ENCODE measurements around the gene PARM1. TPM values are rescaled to one million over a fixed set of nuclear protein-coding genes. Genes with fewer than 3 reads are reported as not detected.

The PARM1 gene
- total RNA-seq, 1 experiment from 2014 or later = 65.0 TPM

DNA sequence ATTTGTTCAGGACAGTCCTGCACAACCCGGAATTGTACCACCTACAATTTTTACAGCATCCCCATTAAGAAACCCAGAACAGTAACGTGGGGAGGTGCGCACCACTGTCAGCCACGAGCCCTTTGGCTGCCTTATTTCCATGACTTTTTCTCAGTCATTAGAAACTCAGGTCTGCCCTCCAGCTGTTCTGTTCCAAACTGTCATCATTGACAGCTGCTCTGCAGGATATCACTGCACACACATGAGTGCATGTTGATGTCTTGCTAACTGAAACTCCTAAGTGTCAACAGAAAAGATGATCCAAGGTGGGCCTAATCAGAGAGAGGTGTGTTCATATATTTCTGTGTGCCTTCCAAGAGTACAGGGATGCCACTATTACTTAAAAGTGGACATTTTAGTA is 123.4 kb downstream of the PARM1 start:
- Histone ChIP-seq H3K79me2 (ENCODE audit: low read length) (no peaks in the 10 kb centered on the region), H2AFZ (ENCODE audit: low read length) (no peak overlapping the region), H3K27me3 (ENCODE audit: low read length) (no peaks in the 10 kb centered on the region), H3K4me3 (ENCODE audit: low read length) (no peak overlapping the region), H3K36me3 (ENCODE audit: insufficient read depth, low read length) (no peaks in the 10 kb centered on the region), H4K20me1 (ENCODE audit: insufficient read depth, low read depth, low read length) (no peaks in the 10 kb centered on the region), H3K9ac (ENCODE audit: low read length) (no peak overlapping the region), H3K4me1 (ENCODE audit: low read length) (no peaks in the 10 kb centered on the region), H3K9me3 (ENCODE audit: low read length) (no peaks in the 10 kb centered on the region), H3K9me2 (replicated peaks; ENCODE audit: insufficient read depth, low read length) (no peaks in the 10 kb centered on the region), H3K4me2 (ENCODE audit: low read depth, low read length, poor library complexity, severe bottlenecking) (no peak overlapping the region), H3K27ac (ENCODE audit: low read length) (no peak overlapping the region)
- no peak for DNase-seq

DNA sequence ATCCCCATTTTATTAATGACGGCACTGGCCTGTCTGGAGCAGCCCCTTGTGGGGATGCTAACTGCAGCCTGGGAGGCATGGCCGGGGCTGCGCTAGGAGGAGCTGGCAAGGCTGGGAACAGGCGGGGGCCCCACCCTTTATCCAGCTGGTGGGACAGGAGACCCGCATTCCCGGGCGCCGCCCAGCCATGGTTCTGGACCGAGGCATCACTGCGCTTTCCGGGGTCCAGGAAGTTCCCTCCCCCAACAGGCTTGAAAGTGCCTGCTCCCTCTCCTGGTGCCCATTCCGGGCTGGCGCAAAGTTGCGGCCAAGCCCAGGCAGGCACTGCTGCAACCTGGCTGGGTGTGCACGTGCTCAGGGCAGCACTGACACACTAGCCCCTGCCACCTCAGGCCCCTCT is 124.5 kb downstream of the PARM1 start:
- Histone ChIP-seq H3K9ac (ENCODE audit: low read length) (no peak overlapping the region), H3K4me1 (ENCODE audit: low read length) (peaks cover 3% of the 10 kb centered on the region; the same call in 1 of the 2 replicates), H3K79me2 (ENCODE audit: low read length) (no peaks in the 10 kb centered on the region), H3K4me2 (ENCODE audit: low read depth, low read length, poor library complexity, severe bottlenecking) (no peak overlapping the region), H3K27ac (ENCODE audit: low read length) (no peak overlapping the region), H3K27me3 (ENCODE audit: low read length) (no peaks in the 10 kb centered on the region), H3K36me3 (ENCODE audit: insufficient read depth, low read length) (no peaks in the 10 kb centered on the region), H2AFZ (ENCODE audit: low read length) (no peak overlapping the region), H3K9me2 (replicated peaks; ENCODE audit: insufficient read depth, low read length) (no peaks in the 10 kb centered on the region), H4K20me1 (ENCODE audit: insufficient read depth, low read depth, low read length) (no peaks in the 10 kb centered on the region), H3K9me3 (ENCODE audit: low read length) (no peaks in the 10 kb centered on the region), H3K4me3 (ENCODE audit: low read length) (no peak overlapping the region)
- DNase-seq = no peak

DNA sequence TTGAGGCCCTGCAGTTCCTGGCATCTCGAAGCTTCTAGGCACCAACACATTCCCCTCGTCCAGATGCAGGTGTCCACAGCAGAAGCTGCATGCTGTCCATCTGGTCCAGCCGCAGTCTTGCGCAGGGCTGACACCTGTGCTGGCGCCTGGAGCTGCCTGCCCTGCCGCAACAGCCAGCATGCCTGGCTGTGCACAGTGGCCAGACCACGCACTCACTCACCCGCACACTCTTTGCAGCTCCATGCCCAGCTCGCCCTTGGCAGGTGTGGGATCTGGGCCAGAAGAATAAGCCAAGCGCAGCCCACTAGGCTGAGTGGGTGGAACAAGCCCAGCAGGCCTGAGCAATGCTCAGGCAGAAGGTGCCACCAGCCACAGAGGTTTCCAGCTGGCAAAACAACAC is 125.6 kb downstream of the PARM1 start:
- H3K27me3 ChIP-seq (ENCODE audit: low read length) = no peaks in the 10 kb centered on the region
- H4K20me1 ChIP-seq (ENCODE audit: insufficient read depth, low read depth, low read length) = no peaks in the 10 kb centered on the region
- no peaks in the 10 kb centered on the region for H3K9me3 ChIP-seq (ENCODE audit: low read length)
- DNase-seq = no peak
- H3K9ac ChIP-seq (ENCODE audit: low read length) = no peak overlapping the region
- no peak overlapping the region for H2AFZ ChIP-seq (ENCODE audit: low read length)
- H3K79me2 ChIP-seq (ENCODE audit: low read length) = no peaks in the 10 kb centered on the region
- no peak overlapping the region for H3K4me2 ChIP-seq (ENCODE audit: low read depth, low read length, poor library complexity, severe bottlenecking)
- H3K4me1 ChIP-seq (ENCODE audit: low read length) = peaks cover 4% of the 10 kb centered on the region; the same call in 1 of the 2 replicates
- no peak overlapping the region for H3K27ac ChIP-seq (ENCODE audit: low read length)
- H3K36me3 ChIP-seq (ENCODE audit: insufficient read depth, low read length) = no peaks in the 10 kb centered on the region
- H3K4me3 ChIP-seq (ENCODE audit: low read length) = no peak overlapping the region
- no peaks in the 10 kb centered on the region for H3K9me2 ChIP-seq (replicated peaks; ENCODE audit: insufficient read depth, low read length)

DNA sequence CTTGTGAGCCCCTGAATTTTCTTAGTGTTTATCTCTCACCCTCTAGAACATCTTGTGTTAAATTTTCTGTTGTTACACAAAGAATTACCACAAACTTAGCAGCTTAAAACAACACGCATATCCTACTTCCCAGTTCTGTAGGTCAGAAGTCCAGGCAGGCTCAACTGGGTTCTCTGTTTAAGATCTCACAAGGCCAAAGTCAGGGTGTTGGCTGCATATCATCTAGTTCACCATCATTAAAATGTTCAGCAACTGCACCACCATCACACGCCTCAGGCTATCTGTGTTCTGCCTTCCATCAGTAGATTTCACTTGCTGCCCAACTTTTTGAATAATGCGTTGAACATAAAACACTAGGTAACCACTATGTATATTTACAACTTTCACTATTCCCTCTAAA is 130.5 kb downstream of the PARM1 start:
- no peaks in the 10 kb centered on the region for H3K79me2 ChIP-seq (ENCODE audit: low read length)

DNA sequence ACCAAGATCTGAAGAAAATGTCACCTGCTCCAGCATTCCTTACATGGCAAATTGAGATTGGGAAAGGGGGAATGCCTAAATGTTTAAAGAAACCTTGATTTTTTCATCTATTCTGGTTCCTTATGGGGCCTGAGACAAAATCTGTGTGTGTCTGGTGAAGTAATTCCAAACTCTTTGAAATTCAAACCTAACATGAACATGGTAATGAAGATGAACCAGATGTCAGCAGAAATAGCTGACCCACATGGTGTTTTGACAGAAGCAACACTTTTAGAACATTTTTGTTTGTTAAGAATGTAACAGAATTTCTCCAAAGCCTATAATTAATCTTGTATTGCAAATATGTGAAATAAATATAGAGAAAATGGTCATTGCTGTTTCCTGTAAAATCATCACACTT is 133.0 kb downstream of the PARM1 start:
- no peaks in the 10 kb centered on the region for H3K9me2 ChIP-seq (replicated peaks; ENCODE audit: insufficient read depth, low read length)
- no peaks in the 10 kb centered on the region for H3K27me3 ChIP-seq (ENCODE audit: low read length)
- H4K20me1 ChIP-seq (ENCODE audit: insufficient read depth, low read depth, low read length) = no peaks in the 10 kb centered on the region
- no peaks in the 10 kb centered on the region for H3K36me3 ChIP-seq (ENCODE audit: insufficient read depth, low read length)
- H2AFZ ChIP-seq (ENCODE audit: low read length) = no peak overlapping the region
- H3K27ac ChIP-seq (ENCODE audit: low read length) = no peak overlapping the region
- no peak for DNase-seq
- peaks cover 33% of the 10 kb centered on the region for H3K4me1 ChIP-seq (ENCODE audit: low read length)
- H3K4me2 ChIP-seq (ENCODE audit: low read depth, low read length, poor library complexity, severe bottlenecking) = no peak overlapping the region
- no peaks in the 10 kb centered on the region for H3K9me3 ChIP-seq (ENCODE audit: low read length)
- H3K9ac ChIP-seq (ENCODE audit: low read length) = no peak overlapping the region
- H3K4me3 ChIP-seq (ENCODE audit: low read length) = no peak overlapping the region
- no peaks in the 10 kb centered on the region for H3K79me2 ChIP-seq (ENCODE audit: low read length)

More for the DNA sequence above, 130.5 kb downstream of the PARM1 start:
- no peaks in the 10 kb centered on the region for H3K9me3 ChIP-seq (ENCODE audit: low read length)
- H3K9me2 ChIP-seq (replicated peaks; ENCODE audit: insufficient read depth, low read length) = no peaks in the 10 kb centered on the region
- H3K4me3 ChIP-seq (ENCODE audit: low read length) = no peak overlapping the region
- H3K4me2 ChIP-seq (ENCODE audit: low read depth, low read length, poor library complexity, severe bottlenecking) = no peak overlapping the region
- H4K20me1 ChIP-seq (ENCODE audit: insufficient read depth, low read depth, low read length) = no peaks in the 10 kb centered on the region
- H3K4me1 ChIP-seq (ENCODE audit: low read length) = peaks cover 15% of the 10 kb centered on the region
- H3K27me3 ChIP-seq (ENCODE audit: low read length) = no peaks in the 10 kb centered on the region
- no peak overlapping the region for H2AFZ ChIP-seq (ENCODE audit: low read length)
- H3K36me3 ChIP-seq (ENCODE audit: insufficient read depth, low read length) = no peaks in the 10 kb centered on the region
- H3K27ac ChIP-seq (ENCODE audit: low read length) = no peak overlapping the region
- H3K9ac ChIP-seq (ENCODE audit: low read length) = no peak overlapping the region
- no peak for DNase-seq

DNA sequence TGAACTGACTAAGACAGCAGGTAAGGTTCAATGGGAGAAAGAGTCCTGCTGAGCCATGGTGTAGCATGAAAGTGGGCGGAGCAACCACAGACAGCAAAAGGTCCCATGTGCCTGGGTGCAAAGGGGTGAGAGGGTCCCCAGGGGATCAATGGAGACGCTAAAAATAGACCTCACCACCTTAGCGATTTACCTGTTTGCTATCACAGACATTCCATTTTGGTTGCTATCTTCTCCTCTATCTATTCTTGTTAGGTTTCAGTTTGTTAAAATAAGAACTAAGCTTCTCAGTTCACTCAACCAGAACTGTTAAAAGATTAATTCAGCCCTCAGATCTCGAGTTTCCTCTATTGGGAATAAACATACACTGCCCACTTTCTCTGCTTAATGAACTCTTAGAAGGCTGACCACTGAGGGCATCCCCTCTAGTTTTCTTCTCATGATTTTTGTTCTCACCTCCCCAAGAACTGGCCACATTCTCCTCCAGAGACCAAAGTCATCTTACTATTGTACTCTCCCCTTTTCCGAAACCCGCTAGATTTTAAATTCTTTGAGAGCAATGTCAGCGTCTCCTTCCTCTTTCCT is 136.7 kb downstream of the PARM1 start:
- Histone ChIP-seq H3K9ac (ENCODE audit: low read length) (no peak overlapping the region), H3K36me3 (ENCODE audit: insufficient read depth, low read length) (no peaks in the 10 kb centered on the region), H2AFZ (ENCODE audit: low read length) (no peak overlapping the region), H3K4me2 (ENCODE audit: low read depth, low read length, poor library complexity, severe bottlenecking) (peak overlapping the region; percentile 55), H3K27ac (ENCODE audit: low read length) (no peak overlapping the region), H3K4me3 (ENCODE audit: low read length) (peak overlapping the region; percentile 38; the same call in 1 of the 2 replicates), H3K9me2 (replicated peaks; ENCODE audit: insufficient read depth, low read length) (no peaks in the 10 kb centered on the region), H3K79me2 (ENCODE audit: low read length) (no peaks in the 10 kb centered on the region), H3K27me3 (ENCODE audit: low read length) (no peaks in the 10 kb centered on the region), H4K20me1 (ENCODE audit: insufficient read depth, low read depth, low read length) (no peaks in the 10 kb centered on the region), H3K4me1 (ENCODE audit: low read length) (peaks cover 29% of the 10 kb centered on the region), H3K9me3 (ENCODE audit: low read length) (no peaks in the 10 kb centered on the region)
- peak; percentile 73 for DNase-seq

DNA sequence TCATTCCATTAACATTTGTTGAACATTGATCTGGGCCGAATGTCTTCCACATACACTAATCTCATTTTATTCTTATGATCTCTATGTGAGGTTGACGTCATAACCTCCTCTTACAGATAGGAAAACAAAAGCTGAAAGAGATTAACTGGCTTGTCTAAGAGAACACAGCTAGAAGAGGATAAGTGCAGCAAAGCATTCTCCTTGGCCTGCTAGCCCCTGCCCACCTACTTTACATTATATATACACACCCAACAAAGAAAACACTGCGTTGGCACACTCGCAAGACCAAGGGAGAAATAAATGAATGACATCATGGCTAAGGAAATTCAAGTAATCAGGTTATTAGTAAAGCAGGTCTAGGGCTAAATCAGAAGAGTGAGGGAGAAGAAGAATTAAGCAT is 138.4 kb downstream of the PARM1 start:
- Histone ChIP-seq H3K9ac (ENCODE audit: low read length) (no peak overlapping the region), H3K4me1 (ENCODE audit: low read length) (peaks cover 29% of the 10 kb centered on the region), H4K20me1 (ENCODE audit: insufficient read depth, low read depth, low read length) (no peaks in the 10 kb centered on the region), H3K79me2 (ENCODE audit: low read length) (no peaks in the 10 kb centered on the region), H3K27me3 (ENCODE audit: low read length) (no peaks in the 10 kb centered on the region), H3K4me2 (ENCODE audit: low read depth, low read length, poor library complexity, severe bottlenecking) (no peak overlapping the region), H3K27ac (ENCODE audit: low read length) (no peak overlapping the region), H3K4me3 (ENCODE audit: low read length) (no peak overlapping the region), H3K9me3 (ENCODE audit: low read length) (no peaks in the 10 kb centered on the region), H3K36me3 (ENCODE audit: insufficient read depth, low read length) (no peaks in the 10 kb centered on the region), H3K9me2 (replicated peaks; ENCODE audit: insufficient read depth, low read length) (no peaks in the 10 kb centered on the region), H2AFZ (ENCODE audit: low read length) (no peak overlapping the region)
- no peak for DNase-seq

DNA sequence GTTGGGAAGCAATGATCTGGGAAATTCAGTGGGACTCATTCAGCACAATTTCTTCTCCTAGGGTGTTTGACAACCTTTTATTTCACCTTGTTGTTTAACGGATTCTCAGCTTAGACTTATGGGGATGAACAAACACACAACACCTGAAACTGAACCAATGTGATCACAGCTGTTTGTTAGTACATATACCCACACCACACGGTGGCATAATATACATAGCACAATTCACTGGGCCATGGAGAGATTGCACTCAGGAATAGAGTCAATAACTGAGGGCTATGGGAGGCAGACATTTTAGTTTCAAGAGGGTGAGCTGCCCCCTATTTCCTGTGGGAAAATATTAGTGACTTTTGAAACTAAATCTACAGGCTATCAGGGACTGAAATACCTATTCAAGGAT is 148.0 kb downstream of the PARM1 start:
- Histone ChIP-seq H3K79me2 (ENCODE audit: low read length) (no peaks in the 10 kb centered on the region), H4K20me1 (ENCODE audit: insufficient read depth, low read depth, low read length) (no peaks in the 10 kb centered on the region), H3K4me1 (ENCODE audit: low read length) (peaks cover 2% of the 10 kb centered on the region; the same call in 1 of the 2 replicates), H3K9ac (ENCODE audit: low read length) (no peak overlapping the region), H3K36me3 (ENCODE audit: insufficient read depth, low read length) (no peaks in the 10 kb centered on the region), H3K4me3 (ENCODE audit: low read length) (no peak overlapping the region), H3K27me3 (ENCODE audit: low read length) (0 out of 2 replicates have a peak, but pooled peaks cover 2% of the 10 kb centered on the region), H3K9me3 (ENCODE audit: low read length) (no peaks in the 10 kb centered on the region), H3K27ac (ENCODE audit: low read length) (no peak overlapping the region), H3K9me2 (replicated peaks; ENCODE audit: insufficient read depth, low read length) (no peaks in the 10 kb centered on the region), H2AFZ (ENCODE audit: low read length) (no peak overlapping the region), H3K4me2 (ENCODE audit: low read depth, low read length, poor library complexity, severe bottlenecking) (no peak overlapping the region)
- no peak for DNase-seq
